GM23338 (cell line): ENCODE measurements around the gene PKD2. TPM values are rescaled to one million over a fixed set of nuclear protein-coding genes. Genes with fewer than 3 reads are reported as not detected.

Experiments
- ATAC-seq: fragments of 200-7000 bp; cut with Tn5 transposase; 3 replicates; pipeline ENCODE4 v1.9.1; 2020
- DNase-seq: peaks from one replicate; pipeline ENCODE4 v3.0.0-alpha.2; 2015; ENCODE audit warnings: low spot score
- H2AFZ ChIP-seq: fragments of 200-600 bp; sonication (generic); 2 replicates; pipeline ENCODE4 v1.8.0; 2016; ENCODE audit warnings: antibody characterized with exemption, mild to moderate bottlenecking, moderate library complexity
- H3F3A ChIP-seq: fragments of 200-600 bp; sonication (generic); replicated peaks from 2 replicates; pipeline ENCODE4 v1.8.0; 2017; ENCODE audit warnings: antibody characterized with exemption, mixed run types, low read depth
- H3K27ac ChIP-seq: fragments of 200-600 bp; sonication (generic); 2 replicates; pipeline ENCODE4 v1.6.1; 2016; ENCODE audit warnings: low read depth
- H3K27me3 ChIP-seq: fragments of 200-600 bp; sonication (generic); 2 replicates; pipeline ENCODE4 v1.8.0; 2016; ENCODE audit warnings: mild to moderate bottlenecking, mixed run types, moderate library complexity; ENCODE audit not compliant: insufficient read depth
- H3K36me3 ChIP-seq: fragments of 200-600 bp; sonication (generic); 2 replicates; pipeline ENCODE4 v1.8.0; 2016; ENCODE audit warnings: mild to moderate bottlenecking; ENCODE audit not compliant: insufficient read depth
- H3K4me1 ChIP-seq: fragments of 200-600 bp; sonication (generic); 2 replicates; pipeline ENCODE4 v1.8.0; 2016; ENCODE audit warnings: mild to moderate bottlenecking, moderate library complexity; ENCODE audit not compliant: insufficient read depth
- H3K4me2 ChIP-seq: fragments of 200-600 bp; sonication (generic); 2 replicates; pipeline ENCODE4 v1.7.1; 2017; ENCODE audit warnings: mixed run types
- H3K4me3 ChIP-seq: fragments of 200-600 bp; sonication (generic); 2 replicates; pipeline ENCODE4 v1.6.1; 2016; ENCODE audit warnings: mixed run types
- H3K79me2 ChIP-seq: fragments of 200-600 bp; sonication (generic); replicated peaks from 2 replicates; pipeline ENCODE4 v1.8.0; 2017; ENCODE audit warnings: mild to moderate bottlenecking; ENCODE audit not compliant: insufficient read depth
- H3K9me2 ChIP-seq: fragments of 200-600 bp; sonication (generic); 2 replicates; pipeline ENCODE4 v1.8.0; 2017; ENCODE audit not compliant: insufficient read depth
- H4K20me1 ChIP-seq: fragments of 200-600 bp; sonication (generic); replicated peaks from 2 replicates; pipeline ENCODE4 v1.8.0; 2017; ENCODE audit warnings: mild to moderate bottlenecking; ENCODE audit not compliant: insufficient read depth
- H3K27ac Mint-ChIP-seq: 2 replicates; pipeline ENCODE4 v1.8.0; 2020; ENCODE audit warnings: inconsistent platforms, mild to moderate bottlenecking, moderate library complexity, mixed read lengths
- H3K27me3 Mint-ChIP-seq: 3 replicates; pipeline ENCODE4 v1.8.0; 2022; ENCODE audit warnings: low read depth, mild to moderate bottlenecking, moderate library complexity, mixed read lengths, inconsistent platforms; ENCODE audit not compliant: insufficient read depth, poor library complexity
- H3K36me3 Mint-ChIP-seq: 3 replicates; pipeline ENCODE4 v1.8.0; 2021; ENCODE audit warnings: low read depth, mild to moderate bottlenecking, inconsistent platforms, moderate library complexity, mixed read lengths
- H3K4me1 Mint-ChIP-seq: 3 replicates; pipeline ENCODE4 v1.8.0; 2020; ENCODE audit warnings: mild to moderate bottlenecking, inconsistent platforms, mixed read lengths
- H3K4me3 Mint-ChIP-seq: 3 replicates; pipeline ENCODE4 v1.8.0; 2021; ENCODE audit warnings: moderate library complexity, mild to moderate bottlenecking, inconsistent platforms, mixed read lengths
- H3K9me3 Mint-ChIP-seq: 3 replicates; pipeline ENCODE4 v1.8.0; 2020; ENCODE audit warnings: moderate library complexity, mild to moderate bottlenecking, inconsistent platforms, mixed read lengths
- CREB1 ChIP-seq: fragments of 250-450 bp; sonication (Bioruptor Pico); IDR thresholded peaks from 2 replicates; pipeline ENCODE4 v1.5.0; 2020; ENCODE audit warnings: low read depth, mild to moderate bottlenecking, moderate library complexity
- ETS1 ChIP-seq: IDR thresholded peaks from 2 replicates; pipeline ENCODE4 v1.6.1; 2016; ENCODE audit warnings: antibody characterized with exemption
- EZH2 ChIP-seq: fragments of 200-600 bp; sonication (generic); IDR thresholded peaks from one replicate; pipeline ENCODE4 v1.8.0; 2017; ENCODE audit warnings: antibody characterized with exemption, mild to moderate bottlenecking, low read depth; ENCODE audit not compliant: unreplicated experiment
- EZH2phosphoT487 ChIP-seq: fragments of 200-600 bp; sonication (generic); IDR thresholded peaks from one replicate; pipeline ENCODE4 v1.8.1; 2018; ENCODE audit warnings: antibody characterized with exemption; ENCODE audit not compliant: unreplicated experiment
- JUNB ChIP-seq: IDR thresholded peaks from one replicate; pipeline ENCODE4 v1.6.1; 2016; ENCODE audit warnings: antibody characterized with exemption; ENCODE audit not compliant: unreplicated experiment
- NANOG ChIP-seq: IDR thresholded peaks from 2 replicates; pipeline ENCODE4 v1.6.1; 2016; ENCODE audit warnings: antibody characterized with exemption, borderline replicate concordance
- POLR2AphosphoS5 ChIP-seq: IDR thresholded peaks from 2 replicates; pipeline ENCODE4 v1.6.1; 2016; ENCODE audit warnings: antibody characterized with exemption, low read depth
- REST ChIP-seq: IDR thresholded peaks from one replicate; pipeline ENCODE4 v1.6.1; 2018; ENCODE audit warnings: antibody characterized with exemption; ENCODE audit not compliant: unreplicated experiment
- STAT1 ChIP-seq: IDR thresholded peaks from one replicate; pipeline ENCODE4 v1.6.1; 2016; ENCODE audit warnings: antibody characterized with exemption; ENCODE audit not compliant: unreplicated experiment
- ZNF114 ChIP-seq: fragments of 250-450 bp; sonication (Bioruptor Pico); IDR thresholded peaks from 2 replicates; pipeline ENCODE4 v1.5.0; 2020; ENCODE audit warnings: mild to moderate bottlenecking, moderate library complexity
- ZNF331 ChIP-seq: fragments of 250-450 bp; sonication (Bioruptor Pico); IDR thresholded peaks from 2 replicates; pipeline ENCODE4 v1.5.0; 2020; ENCODE audit warnings: low read depth, mild to moderate bottlenecking, moderate library complexity
- polyA plus RNA-seq: library from polyadenylated mRNA; unstranded; fragments of >200 nt; fragmentation: Nextera tagmentation; extraction: Ambion mirVana; gene quantifications from 2 replicates; pipeline ENCODE4 v1.2.1, GENCODE V29; 2016
- total RNA-seq: library from RNA; depleted of rRNA; stranded (reverse); fragments of >200 nt; shearing (Covaris generic); gene quantifications from 2 replicates; pipeline ENCODE4 v1.2.3, GENCODE V29; 2014
- TF ChIP-seq, protein P1 (sequence below): fragments of 250-450 bp; sonication (Bioruptor Pico); IDR thresholded peaks from 2 replicates; pipeline ENCODE4 v1.5.0; 2020; ENCODE audit warnings: mild to moderate bottlenecking, moderate library complexity
- TF ChIP-seq, protein P2 (sequence below), 2 experiments: fragments of 200-600 bp in 1 of 2; sonication (generic) in 1 of 2; conservative IDR thresholded peaks; 2 replicates each; pipeline versions ENCODE4 v1.5.1 to v1.6.1; 2016 to 2017; ENCODE audit warnings: antibody characterized with exemption in 2 of 2, low read depth in 2 of 2, mild to moderate bottlenecking in 2 of 2, moderate library complexity in 1 of 2

Gene PKD2
- total and polyA plus RNA-seq, 2 experiments from 2014 or later = 17.9 to 45.3 TPM

- DNase-seq (no peak), ATAC-seq (no peak)
- Histone ChIP-seq H3K4me1 (peaks cover 30% of the 10 kb centered on the region), H3K27ac (no peak overlapping the region), H3K4me2 (no peak overlapping the region), H3K9me2 (no peaks in the 10 kb centered on the region), H3K27me3 (no peaks in the 10 kb centered on the region), H4K20me1 (peaks cover 49% of the 10 kb centered on the region), H3K36me3 (peaks cover 4% of the 10 kb centered on the region; the same call in 1 of the 2 replicates), H3K79me2 (peaks cover 97% of the 10 kb centered on the region), H3K4me3 (no peak overlapping the region), H2AFZ (no peak overlapping the region), H3F3A (no peaks in the 10 kb centered on the region)
- Mint-ChIP-seq H3K36me3 (peaks cover 10% of the 10 kb centered on the region), H3K4me1 (peaks cover 47% of the 10 kb centered on the region), H3K27ac (no peak overlapping the region), H3K27me3 (no peaks in the 10 kb centered on the region), H3K9me3 (no peaks in the 10 kb centered on the region; the same call in 2 of the 3 replicates), H3K4me3 (no peak overlapping the region)
- TF ChIP-seq CREB1 (CRISPR knock-in tag) (no peak), ZNF331 (CRISPR knock-in tag) (no peak), NANOG (no peak), JUNB (no peak), POLR2AphosphoS5 (no peak), EZH2phosphoT487 (no peak), ETS1 (no peak), ZNF114 (CRISPR knock-in tag) (no peak), STAT1 (no peak), EZH2 (no peak), REST (no peak)
- TF ChIP-seq, protein P1, sequence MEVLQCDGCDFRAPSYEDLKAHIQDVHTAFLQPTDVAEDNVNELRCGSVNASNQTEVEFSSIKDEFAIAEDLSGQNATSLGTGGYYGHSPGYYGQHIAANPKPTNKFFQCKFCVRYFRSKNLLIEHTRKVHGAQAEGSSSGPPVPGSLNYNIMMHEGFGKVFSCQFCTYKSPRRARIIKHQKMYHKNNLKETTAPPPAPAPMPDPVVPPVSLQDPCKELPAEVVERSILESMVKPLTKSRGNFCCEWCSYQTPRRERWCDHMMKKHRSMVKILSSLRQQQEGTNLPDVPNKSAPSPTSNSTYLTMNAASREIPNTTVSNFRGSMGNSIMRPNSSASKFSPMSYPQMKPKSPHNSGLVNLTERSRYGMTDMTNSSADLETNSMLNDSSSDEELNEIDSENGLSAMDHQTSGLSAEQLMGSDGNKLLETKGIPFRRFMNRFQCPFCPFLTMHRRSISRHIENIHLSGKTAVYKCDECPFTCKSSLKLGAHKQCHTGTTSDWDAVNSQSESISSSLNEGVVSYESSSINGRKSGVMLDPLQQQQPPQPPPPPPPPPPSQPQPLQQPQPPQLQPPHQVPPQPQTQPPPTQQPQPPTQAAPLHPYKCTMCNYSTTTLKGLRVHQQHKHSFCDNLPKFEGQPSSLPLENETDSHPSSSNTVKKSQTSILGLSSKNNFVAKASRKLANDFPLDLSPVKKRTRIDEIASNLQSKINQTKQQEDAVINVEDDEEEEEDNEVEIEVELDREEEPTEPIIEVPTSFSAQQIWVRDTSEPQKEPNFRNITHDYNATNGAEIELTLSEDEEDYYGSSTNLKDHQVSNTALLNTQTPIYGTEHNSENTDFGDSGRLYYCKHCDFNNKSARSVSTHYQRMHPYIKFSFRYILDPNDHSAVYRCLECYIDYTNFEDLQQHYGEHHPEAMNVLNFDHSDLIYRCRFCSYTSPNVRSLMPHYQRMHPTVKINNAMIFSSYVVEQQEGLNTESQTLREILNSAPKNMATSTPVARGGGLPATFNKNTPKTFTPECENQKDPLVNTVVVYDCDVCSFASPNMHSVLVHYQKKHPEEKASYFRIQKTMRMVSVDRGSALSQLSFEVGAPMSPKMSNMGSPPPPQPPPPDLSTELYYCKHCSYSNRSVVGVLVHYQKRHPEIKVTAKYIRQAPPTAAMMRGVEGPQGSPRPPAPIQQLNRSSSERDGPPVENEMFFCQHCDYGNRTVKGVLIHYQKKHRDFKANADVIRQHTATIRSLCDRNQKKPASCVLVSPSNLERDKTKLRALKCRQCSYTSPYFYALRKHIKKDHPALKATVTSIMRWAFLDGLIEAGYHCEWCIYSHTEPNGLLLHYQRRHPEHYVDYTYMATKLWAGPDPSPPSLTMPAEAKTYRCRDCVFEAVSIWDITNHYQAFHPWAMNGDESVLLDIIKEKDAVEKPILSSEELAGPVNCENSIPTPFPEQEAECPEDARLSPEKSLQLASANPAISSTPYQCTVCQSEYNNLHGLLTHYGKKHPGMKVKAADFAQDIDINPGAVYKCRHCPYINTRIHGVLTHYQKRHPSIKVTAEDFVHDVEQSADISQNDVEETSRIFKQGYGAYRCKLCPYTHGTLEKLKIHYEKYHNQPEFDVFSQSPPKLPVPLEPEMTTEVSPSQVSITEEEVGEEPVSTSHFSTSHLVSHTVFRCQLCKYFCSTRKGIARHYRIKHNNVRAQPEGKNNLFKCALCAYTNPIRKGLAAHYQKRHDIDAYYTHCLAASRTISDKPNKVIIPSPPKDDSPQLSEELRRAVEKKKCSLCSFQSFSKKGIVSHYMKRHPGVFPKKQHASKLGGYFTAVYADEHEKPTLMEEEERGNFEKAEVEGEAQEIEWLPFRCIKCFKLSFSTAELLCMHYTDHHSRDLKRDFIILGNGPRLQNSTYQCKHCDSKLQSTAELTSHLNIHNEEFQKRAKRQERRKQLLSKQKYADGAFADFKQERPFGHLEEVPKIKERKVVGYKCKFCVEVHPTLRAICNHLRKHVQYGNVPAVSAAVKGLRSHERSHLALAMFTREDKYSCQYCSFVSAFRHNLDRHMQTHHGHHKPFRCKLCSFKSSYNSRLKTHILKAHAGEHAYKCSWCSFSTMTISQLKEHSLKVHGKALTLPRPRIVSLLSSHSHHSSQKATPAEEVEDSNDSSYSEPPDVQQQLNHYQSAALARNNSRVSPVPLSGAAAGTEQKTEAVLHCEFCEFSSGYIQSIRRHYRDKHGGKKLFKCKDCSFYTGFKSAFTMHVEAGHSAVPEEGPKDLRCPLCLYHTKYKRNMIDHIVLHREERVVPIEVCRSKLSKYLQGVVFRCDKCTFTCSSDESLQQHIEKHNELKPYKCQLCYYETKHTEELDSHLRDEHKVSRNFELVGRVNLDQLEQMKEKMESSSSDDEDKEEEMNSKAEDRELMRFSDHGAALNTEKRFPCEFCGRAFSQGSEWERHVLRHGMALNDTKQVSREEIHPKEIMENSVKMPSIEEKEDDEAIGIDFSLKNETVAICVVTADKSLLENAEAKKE (CRISPR knock-in tag) = no peak
- TF ChIP-seq, protein P2, sequence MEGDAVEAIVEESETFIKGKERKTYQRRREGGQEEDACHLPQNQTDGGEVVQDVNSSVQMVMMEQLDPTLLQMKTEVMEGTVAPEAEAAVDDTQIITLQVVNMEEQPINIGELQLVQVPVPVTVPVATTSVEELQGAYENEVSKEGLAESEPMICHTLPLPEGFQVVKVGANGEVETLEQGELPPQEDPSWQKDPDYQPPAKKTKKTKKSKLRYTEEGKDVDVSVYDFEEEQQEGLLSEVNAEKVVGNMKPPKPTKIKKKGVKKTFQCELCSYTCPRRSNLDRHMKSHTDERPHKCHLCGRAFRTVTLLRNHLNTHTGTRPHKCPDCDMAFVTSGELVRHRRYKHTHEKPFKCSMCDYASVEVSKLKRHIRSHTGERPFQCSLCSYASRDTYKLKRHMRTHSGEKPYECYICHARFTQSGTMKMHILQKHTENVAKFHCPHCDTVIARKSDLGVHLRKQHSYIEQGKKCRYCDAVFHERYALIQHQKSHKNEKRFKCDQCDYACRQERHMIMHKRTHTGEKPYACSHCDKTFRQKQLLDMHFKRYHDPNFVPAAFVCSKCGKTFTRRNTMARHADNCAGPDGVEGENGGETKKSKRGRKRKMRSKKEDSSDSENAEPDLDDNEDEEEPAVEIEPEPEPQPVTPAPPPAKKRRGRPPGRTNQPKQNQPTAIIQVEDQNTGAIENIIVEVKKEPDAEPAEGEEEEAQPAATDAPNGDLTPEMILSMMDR (conservative IDR thresholded peaks at IDR 0.05; ENCODE audit: low read depth in 2 of 2) = no peak
Measured at GRCh38 chr4:88015659-88016295, 8.3 kb downstream of the PKD2 start.
